Myocyte (in vitro differentiated cells): ENCODE measurements around the gene ANKRD36C. TPM values are rescaled to one million over a fixed set of nuclear protein-coding genes. Genes with fewer than 3 reads are reported as not detected.
A peak's percentile ranks its signal among the peaks of the same experiment; 100 is the strongest.
"Not testable (repeated sequence)": the region's sequence is repeated elsewhere in the genome, so short reads cannot be mapped to it uniquely, and the experiment has no call there.

ENCODE experiments used
- DNase-seq: peaks from one replicate; pipeline ENCODE4 v3.0.0-alpha.2; 2012; ENCODE audit warnings: low read depth
- total RNA-seq: library from RNA; depleted of rRNA; stranded (reverse); fragments of >200 nt; gene quantifications from 2 replicates; pipeline ENCODE4 v1.2.3, GENCODE V29; 2014

The ANKRD36C gene
- total RNA-seq, 1 donor from 2014 or later = 16.6 TPM

DNA sequence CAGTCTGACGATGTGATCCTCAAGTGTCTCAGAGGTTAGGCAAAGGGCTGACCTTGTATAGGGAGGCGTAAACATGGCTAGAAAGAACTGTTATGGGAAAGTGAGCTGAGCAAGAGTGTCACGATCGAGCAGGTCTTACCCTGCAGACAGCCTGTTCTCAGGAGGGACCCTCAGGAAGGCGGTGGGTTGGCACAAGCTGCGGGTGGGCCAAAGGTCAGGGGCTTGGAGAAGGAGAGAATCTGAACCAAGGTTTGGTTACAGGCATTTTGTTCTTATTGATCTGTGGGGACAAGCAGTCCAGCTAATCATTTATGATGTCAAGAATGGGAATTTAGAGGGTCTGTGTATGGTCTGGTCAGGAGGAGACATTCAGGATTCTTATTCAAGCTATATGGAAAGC lies 16.4 kb upstream of the ANKRD36C start:
- not testable (repeated sequence) for DNase-seq

DNA sequence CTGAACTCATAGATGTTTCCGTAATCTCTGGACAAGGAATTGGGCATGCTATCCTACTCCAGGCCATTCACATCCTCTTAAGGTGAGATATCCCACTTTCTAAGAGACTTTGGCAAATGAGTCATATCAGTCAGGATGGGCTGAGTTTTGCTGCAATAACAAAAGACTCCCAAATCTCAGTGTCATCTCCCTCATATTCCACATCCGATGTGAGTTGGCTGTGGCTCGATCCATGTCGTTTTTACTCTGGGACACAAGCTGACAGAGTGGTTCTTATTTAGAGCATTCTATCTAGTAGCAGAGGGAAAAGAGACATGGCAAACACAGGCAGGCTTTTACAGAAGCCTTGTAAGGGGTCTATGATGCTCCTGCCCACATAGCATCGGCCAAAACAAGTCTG lies 14.6 kb upstream of the ANKRD36C start:
- DNase-seq = not testable (repeated sequence)

DNA sequence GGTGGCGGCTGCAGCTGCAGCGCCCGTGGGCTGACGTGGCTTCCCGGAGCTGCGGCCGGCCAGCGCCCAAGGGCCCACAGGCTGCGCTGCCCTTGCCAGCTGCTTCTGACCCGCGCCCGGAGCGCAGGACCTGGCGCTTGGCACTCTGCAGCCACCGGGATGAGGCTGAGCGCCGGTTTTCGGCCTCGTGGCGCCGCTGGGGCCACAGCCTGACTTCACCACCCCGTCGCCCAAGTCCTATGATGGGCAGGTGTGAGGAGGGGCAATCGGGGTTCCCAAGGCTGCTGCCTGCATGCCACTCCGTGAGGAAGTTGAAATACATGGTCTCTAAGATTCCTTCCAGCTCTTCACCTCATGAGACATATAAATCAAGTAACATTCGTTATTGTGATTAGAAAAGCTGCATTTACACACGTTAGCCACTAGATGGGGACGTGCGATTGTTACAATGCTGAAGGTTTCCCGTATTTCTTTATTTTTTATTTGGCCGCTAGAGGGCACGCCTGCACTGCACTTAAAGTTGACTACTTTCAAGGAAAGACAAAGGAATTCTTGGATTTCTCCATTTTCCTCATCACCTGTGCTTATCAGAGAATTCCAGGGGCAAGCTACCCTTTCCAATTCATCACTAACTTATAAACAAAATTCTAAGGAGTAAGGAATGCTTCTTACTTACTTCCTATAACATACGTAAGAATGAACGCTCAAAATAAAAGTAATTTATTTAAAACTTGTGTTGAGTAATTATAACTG lies 1.1 kb upstream of the ANKRD36C start:
- peak; percentile 46 for DNase-seq

DNA sequence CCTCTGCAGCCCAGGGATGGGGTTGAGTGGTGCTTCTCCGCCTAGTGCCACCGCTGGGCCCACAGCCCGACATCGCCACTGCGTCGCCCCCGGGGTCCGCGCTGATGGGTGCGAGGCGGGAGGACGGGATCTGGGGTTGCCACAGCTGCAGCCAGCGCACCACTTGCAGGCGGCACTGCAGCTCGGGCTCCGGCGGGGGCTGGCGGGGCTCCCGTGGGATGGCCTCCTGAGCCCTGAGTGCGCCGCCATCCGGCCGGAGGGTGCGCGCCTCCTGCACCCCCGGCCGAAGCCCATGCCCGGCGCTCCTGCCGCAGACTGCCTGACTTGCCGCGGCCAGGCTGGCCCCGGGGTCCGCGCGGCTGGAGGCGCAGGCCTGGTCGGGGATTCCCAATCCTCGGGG lies 478 bp upstream of the ANKRD36C start:
- not testable (repeated sequence) for DNase-seq

DNA sequence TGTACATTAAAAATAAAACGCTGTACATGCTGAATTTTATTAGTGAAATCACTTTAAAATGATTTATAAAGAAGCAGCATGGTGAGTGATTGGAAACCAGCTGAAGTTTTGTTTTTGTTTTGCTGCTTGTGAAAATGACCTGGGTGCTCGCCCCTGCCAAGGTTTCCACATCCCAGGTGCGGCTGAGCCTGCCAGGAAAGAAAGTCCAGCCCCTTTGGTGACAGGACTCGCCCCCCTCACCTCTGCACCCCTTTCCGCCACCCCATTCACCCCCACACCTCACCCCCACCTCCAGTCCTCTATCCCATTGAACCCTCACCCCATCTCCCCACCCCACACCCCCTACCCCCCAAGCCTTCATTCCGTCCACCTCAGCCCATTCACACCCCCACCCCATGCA lies 740 bp downstream of the ANKRD36C start:
- not testable (repeated sequence) for DNase-seq

DNA sequence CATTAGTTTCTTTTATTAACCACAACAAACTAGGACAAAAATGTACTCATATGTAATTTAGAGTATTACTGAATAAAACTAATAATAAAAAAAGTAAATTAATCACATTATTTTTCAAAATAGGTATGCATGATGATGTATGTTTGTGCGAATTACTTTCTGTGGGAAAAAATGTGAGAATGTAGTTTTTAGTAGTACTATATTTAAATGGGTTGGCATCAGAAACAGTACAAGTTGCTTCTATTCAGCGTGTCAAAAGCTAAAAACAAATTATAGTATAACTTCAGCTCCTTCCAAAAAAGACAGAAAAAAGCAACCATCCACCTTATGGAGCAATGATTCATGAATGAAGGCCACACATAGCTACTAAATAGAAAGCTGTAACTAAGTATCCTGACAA lies 40.0 kb downstream of the ANKRD36C start:
- not testable (repeated sequence) for DNase-seq

DNA sequence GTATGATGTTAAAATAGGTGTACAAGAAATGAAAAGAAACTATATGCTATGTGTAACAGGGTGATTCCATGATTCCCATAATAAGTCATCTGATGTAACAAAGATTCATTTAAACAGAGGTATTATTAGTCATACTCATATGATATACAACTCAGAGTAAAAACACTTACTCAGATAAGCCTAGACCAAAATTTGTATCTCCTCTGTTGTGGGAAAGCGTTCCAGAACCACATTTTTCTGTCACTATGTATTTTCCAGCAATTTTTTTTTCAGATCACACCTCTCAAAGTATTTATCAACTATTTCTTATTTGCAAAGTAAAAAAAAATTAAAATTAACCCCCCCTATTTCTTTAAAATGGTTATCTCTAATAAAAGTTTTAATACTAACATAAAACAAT lies 43.6 kb downstream of the ANKRD36C start:
- not testable (repeated sequence) for DNase-seq

DNA sequence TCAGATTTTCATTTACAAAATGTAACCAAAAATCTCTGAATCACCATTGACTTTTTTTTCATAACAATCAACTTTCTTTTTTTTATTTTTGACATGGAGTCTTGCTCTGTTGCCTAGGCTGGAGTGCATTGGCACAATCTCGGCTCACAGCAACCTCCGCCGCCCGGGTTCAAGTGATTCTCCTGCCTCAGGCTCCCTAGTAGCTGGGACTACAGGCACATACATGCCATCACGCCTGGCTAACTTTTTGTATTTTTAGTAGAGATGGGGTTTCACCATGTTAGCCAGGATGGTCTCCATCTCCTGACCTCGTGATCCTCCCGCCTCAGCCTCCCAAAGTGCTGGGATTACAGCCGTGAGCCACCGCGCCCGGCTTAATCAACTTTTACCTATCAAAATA lies 51.7 kb downstream of the ANKRD36C start:
- not testable (repeated sequence) for DNase-seq

DNA sequence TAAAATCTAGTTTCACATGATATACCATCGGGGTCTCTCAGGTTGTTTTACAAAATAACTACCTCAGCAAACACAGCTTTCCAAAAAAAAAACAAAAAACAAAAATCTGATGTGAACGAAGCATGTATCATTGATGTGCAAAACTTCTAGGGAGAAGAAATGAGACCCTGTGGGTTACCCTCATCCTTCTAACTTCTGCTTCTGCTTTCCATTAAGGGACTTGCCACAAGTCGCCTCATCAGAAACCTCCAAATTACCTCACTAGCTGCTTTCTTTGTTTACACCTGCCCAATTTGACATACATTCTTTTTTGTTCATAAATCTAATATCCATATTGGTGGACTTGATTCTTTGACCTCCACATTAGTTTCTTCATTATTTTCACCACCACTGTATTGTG lies 60.9 kb downstream of the ANKRD36C start:
- not testable (repeated sequence) for DNase-seq

DNA sequence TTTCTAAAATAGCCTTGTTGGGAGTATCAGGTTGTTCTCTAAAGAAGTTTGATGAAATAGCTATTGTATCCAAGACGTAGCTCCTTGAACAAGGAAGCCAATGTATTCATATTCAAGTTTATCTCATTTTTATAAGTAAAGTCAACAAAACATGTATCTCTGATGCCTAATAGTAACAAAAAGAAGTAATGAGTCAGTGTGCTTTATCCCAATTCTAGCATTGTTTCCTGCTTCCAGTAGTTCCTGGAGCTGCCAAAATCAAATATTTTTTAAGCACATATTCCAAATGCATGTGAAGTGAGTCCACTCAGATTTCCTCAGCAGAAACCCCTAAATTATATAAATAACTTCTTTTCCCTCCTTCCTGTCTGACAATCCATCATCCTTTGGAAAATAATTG lies 74.6 kb downstream of the ANKRD36C start:
- DNase-seq = not testable (repeated sequence)

DNA sequence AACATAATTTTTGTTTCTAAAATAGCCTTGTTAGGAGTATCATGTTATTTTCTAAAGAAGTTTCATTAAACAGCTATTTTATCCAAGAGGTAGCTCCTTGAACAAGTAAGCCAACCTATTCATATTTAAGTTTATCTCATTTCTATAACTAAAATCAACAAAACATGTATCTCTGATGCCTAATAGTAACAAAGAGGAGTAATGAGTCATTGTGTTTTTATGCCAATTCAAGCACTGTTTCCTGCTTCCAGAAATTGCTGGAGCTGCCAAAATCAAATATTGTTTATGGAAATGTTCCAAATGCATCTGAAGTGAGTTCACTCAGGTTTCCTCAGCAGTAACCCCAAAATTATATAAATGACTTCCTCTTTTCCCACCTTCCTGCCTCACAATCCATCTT lies 76.5 kb downstream of the ANKRD36C start:
- DNase-seq = not testable (repeated sequence)

DNA sequence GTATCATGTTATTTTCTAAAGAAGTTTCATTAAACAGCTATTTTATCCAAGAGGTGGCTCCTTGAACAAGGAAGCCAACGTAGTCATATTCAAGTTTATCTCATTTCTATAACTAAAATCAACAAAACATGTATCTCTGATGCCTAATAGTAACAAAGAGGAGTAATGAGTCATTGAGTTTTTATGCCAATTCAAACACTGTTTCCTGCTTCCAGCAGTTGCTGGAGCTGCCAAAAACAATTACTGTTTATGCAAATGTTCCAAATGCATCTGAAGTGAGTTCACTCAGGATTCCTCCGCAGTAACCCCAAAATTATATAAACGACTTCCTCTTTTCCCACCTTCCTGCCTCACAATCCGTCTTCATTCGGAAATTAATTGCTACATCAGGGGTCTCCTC lies 80.2 kb downstream of the ANKRD36C start:
- peak; percentile 13 for DNase-seq

DNA sequence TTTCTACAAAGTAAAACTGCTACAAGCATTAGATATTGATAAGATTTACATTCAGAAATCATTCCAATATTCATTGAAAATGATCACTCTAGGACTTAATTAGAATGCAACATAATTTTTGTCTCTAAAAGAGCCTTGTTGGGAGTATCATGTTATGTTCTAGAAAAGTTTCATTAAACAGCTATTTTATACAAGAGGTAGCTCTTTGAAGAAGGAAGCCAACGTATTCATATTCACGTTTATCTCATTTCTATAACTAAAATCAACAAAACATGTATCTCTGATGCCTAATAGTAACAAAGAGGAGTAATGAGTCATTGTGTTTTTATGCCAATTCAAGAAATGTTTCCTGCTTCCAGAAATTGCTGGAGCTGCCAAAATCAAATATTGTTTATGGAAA lies 97.2 kb downstream of the ANKRD36C start:
- not testable (repeated sequence) for DNase-seq

DNA sequence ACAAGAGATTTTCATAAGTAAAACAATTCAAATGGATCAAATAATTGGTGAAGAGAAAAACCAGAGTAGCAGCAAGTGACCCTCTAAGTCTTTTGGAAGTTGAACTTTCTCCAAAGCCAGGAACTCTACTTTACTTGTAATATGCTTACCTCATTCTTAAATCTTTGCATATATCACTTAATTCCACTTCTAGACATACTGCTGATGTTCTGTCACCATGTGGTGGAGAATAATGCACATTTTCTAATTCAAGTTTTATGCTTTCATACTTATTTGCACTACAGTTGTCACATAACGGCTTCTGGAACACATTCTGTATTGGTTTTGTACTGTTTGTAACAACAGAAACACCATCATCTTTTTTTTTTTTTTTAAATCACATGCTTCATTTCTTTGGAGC lies 123.7 kb downstream of the ANKRD36C start:
- DNase-seq = not testable (repeated sequence)

DNA sequence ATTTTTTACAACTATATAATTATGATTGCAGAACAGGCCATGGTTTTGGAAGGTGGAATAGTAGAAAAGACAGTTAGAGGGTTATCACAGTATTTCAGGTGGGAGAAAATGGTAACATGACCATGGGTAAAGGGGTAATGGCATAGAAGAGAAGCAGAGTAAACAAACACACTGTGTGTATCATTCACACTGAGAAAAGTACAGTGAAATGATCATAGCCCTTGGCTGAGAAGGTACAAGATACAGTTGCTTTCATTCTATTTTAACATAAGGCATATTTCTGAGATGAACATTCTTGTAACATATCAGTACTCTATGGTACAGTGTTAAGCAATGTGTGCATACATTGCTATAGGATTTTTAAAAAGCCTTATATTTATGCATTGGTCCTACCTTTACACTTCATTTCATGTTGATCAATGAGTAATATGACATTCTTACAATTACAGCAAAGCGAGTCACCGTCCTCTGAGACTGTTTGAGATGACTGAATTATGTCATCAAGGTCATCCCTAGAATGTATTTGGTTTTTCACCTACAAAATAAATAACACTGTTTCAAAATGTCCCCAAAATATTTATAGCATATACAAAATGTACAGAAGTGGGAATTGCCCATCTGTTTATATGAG lies 124.5 kb downstream of the ANKRD36C start:
- DNase-seq = not testable (repeated sequence)

DNA sequence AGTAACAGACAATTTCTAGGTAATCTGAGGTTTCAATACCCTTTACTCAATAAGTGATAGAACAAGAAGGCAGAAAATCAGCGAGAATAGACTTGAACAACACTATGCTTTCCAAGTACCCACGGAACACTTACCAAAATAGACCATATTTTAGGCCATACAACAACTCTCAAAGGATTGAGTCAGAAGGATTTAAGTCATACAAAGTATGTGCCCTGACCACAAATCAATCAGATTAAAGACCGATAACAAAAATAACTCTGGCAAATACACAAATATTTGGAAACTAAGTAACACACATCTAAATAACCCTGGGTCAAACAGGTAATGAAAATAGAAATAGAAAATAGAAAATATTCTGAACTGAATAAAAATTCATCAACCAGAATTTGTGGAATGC lies 129.5 kb downstream of the ANKRD36C start:
- peak; percentile 2 for DNase-seq

DNA sequence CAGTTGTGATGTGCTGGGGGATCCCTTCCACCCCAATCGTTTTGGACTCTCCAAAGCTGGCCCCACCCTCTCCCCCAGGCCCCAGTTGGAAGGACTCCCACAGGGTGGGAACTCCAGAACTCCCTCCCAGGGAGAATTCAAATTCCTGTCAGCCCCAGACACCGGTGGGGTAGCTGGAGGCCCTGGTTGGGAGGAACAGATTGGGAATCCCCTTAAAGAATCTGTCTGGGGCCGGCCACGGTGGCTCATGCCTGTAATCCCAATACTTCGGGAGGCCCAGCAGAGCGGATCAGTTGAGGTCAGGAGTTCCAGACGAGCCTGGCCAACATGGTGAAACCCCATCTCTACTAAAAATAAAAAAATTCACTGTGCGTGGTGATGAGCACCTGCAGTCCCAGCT lies 155.5 kb downstream of the ANKRD36C start:
- no peak for DNase-seq

DNA sequence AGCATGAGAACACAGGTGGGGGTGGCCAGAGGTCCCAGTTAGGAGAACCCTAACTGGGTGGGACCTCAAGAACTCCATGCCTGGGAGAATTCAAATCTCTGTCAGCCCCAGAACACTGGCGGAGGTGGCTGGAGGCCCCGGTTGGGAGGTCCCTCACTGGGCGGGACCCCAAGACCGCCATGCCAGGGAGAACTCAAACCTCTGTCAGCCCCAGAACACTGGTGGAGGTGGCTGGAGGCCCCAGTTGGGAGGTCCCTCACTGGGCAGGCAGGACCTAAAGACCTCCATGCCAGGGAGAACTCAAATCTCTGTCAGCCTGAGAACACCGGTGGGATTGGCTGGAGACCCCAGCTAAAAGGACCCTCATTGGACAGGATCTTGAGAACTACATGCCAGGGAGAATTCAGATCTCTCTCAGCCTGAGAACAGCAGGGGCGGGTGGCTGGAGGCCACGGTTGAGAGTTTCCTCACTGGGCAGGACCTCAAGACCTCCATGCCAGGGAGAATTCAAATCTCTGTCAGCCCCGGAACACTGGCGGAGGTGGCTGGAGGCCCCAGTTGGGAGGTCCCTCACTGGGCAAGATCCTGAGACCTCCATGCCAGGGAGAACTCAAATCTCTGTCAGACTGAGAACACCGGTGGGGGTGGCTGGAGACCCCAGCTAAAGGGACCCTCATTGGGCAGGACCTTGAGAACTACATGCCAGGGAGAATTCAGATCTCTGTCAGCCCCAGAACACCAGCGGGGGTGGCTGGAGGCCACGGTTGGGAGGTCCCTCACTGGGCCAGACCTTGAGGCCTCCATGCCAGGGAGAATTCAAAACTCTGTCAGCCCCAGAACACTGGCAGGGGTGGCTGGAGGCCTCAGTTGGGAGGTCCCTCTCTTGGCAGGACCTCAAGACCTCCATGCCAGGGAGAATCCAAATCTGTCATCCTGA lies 157.3 kb downstream of the ANKRD36C start:
- DNase-seq = not testable (repeated sequence)

DNA sequence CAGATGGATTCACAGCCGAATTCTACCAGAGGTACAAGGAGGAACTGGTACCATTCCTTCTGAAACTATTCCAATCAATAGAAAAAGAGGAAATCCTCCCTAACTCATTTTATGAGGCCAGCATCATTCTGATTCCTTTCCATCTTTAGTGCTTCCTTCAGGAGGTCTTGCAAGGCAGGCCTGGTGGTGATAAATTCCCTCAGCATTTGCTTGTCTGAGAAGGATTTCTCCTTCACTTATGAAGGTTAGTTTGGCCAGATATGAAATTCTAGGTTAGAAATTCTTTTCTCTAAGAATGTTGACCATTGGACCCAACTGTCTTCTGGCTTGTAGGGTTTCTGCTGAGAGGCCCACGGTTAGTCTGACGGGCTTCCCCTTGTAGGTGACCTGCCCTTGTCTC lies 167.4 kb downstream of the ANKRD36C start:
- DNase-seq = peak; percentile 5

DNA sequence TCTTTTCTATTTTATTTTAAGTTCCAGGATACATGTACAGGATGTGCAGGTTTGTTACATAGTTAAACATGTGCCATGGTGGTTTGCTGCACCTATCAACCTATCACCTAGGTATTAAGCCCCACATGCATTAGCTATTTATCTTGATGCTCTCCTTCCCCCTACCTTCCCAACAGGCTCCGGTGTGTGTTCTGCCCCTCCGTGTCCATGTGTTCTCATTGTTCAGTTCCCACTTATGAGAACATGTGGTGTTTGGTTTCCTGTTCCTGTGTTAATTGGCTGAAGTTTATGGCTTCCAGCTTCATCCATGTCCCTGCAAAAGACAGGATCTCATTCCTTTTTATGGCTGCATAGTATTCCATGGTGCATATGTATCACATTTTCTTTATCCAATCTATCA lies 174.1 kb downstream of the ANKRD36C start:
- DNase-seq = not testable (repeated sequence)

DNA sequence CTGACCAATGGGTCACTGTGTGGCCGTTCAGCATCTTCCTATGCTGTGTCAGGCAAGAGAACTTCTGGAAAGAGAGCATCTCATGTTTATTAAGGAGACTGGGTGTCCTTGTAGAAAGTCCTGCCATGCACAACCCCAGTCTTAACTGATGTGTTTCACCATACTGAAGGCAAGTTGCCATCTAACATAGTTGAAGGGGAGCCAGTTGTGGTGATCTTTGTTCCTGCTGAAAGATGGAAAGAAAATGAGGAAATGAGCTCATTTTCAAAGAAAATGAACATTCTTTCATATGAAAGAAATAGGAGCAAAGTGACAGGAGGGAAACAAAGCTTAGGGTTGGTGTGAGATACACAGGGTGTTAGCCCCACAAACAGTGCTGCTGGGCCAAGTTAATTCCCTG lies 178.3 kb downstream of the ANKRD36C start:
- not testable (repeated sequence) for DNase-seq

DNA sequence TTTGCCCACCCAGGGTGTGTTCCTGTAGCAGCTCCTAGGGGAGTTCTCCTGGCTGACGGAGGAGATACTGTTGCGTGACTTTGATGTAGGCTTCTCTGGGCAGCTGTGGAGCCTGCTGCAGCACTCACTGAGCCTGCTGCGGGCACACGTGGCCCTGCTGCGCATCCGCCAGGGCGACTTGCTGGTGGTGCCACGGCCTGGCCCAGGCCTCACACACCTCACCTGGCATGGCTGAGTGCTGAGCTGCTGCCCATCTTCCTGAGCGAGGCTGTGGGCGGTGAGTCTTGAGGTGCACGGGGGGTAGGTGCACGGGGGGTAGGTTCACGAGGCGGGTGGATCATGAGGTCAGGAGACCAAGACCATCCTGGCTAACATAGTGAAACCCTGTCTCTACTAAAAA lies 191.7 kb downstream of the ANKRD36C start:
- DNase-seq = no peak
